Measurements from ENCODE around the gene RUSC2. TPM values are rescaled to one million over a fixed set of nuclear protein-coding genes. Genes with fewer than 3 reads are reported as not detected.

RUSC2 gene
- total RNA-seq, 1 experiment from 2014 or later, result 19.4 TPM

- POLR2A ChIA-PET (ENCODE audit: low non-redundant PET), result no interaction called here
- DNase-seq (ENCODE audit: low spot score), result no peak
- Histone ChIP-seq H3K4me3 (ENCODE audit: low read depth, low read length, poor library complexity, severe bottlenecking) (no peak overlapping the region), H3K4me1 (ENCODE audit: insufficient read depth, low read length, poor library complexity, severe bottlenecking) (peaks cover 5% of the 10 kb centered on the region), H3K9me3 (ENCODE audit: low read depth, low read length, poor library complexity, severe bottlenecking) (no peaks in the 10 kb centered on the region), H3K27ac (ENCODE audit: low read depth, low read length, poor library complexity, severe bottlenecking) (no peak overlapping the region), H3K27me3 (replicated peaks; ENCODE audit: insufficient read depth, low read depth, low read length, poor library complexity) (no peaks in the 10 kb centered on the region), H3K36me3 (ENCODE audit: insufficient read depth, low read length, poor library complexity, severe bottlenecking) (no peaks in the 10 kb centered on the region)
- intact Hi-C loops (cut with micrococcal nuclease; ENCODE audit: unreplicated experiment), result no loop called here
- CTCF ChIA-PET, result no interaction called here
- TF ChIP-seq EZH2 (IDR thresholded peaks at IDR 0.05; ENCODE audit: borderline replicate concordance, low read depth, low read length, poor library complexity, severe bottlenecking) (no peak), CTCF (conservative IDR thresholded peaks at IDR 0.05; ENCODE audit: low read depth, low read length) (no peak)
- BruUV-seq (replicated peaks), result no TSS peak
Measured at GRCh38 chr9:35482071-35482470, 7.8 kb upstream of the RUSC2 start.

- peaks cover 11% of the 10 kb centered on the region for H3K4me1 ChIP-seq (ENCODE audit: insufficient read depth, low read length, poor library complexity, severe bottlenecking)
- intact Hi-C loops (cut with micrococcal nuclease; ENCODE audit: unreplicated experiment), result no loop called here
- CTCF ChIA-PET, result no interaction called here
- no peaks in the 10 kb centered on the region for H3K27me3 ChIP-seq (replicated peaks; ENCODE audit: insufficient read depth, low read depth, low read length, poor library complexity)
- no peak overlapping the region for H3K4me3 ChIP-seq (ENCODE audit: low read depth, low read length, poor library complexity, severe bottlenecking)
- no peak for DNase-seq (ENCODE audit: low spot score)
- POLR2A ChIA-PET (ENCODE audit: low non-redundant PET), result no interaction called here
- H3K27ac ChIP-seq (ENCODE audit: low read depth, low read length, poor library complexity, severe bottlenecking), result no peak overlapping the region
- TF ChIP-seq CTCF (conservative IDR thresholded peaks at IDR 0.05; ENCODE audit: low read depth, low read length) (no peak), EZH2 (IDR thresholded peaks at IDR 0.05; ENCODE audit: borderline replicate concordance, low read depth, low read length, poor library complexity, severe bottlenecking) (no peak)
- H3K9me3 ChIP-seq (ENCODE audit: low read depth, low read length, poor library complexity, severe bottlenecking), result no peaks in the 10 kb centered on the region
- no peaks in the 10 kb centered on the region for H3K36me3 ChIP-seq (ENCODE audit: insufficient read depth, low read length, poor library complexity, severe bottlenecking)
- no TSS peak for BruUV-seq (replicated peaks)
Measured at GRCh38 chr9:35484406-35484805, 5.5 kb upstream of the RUSC2 start.

GRCh38 chr9:35487081-35487480 is 2.8 kb upstream of the RUSC2 start:
- Histone ChIP-seq H3K36me3 (ENCODE audit: insufficient read depth, low read length, poor library complexity, severe bottlenecking) (no peaks in the 10 kb centered on the region), H3K4me3 (ENCODE audit: low read depth, low read length, poor library complexity, severe bottlenecking) (no peak overlapping the region), H3K4me1 (ENCODE audit: insufficient read depth, low read length, poor library complexity, severe bottlenecking) (peaks cover 27% of the 10 kb centered on the region), H3K27me3 (replicated peaks; ENCODE audit: insufficient read depth, low read depth, low read length, poor library complexity) (no peaks in the 10 kb centered on the region), H3K9me3 (ENCODE audit: low read depth, low read length, poor library complexity, severe bottlenecking) (no peaks in the 10 kb centered on the region), H3K27ac (ENCODE audit: low read depth, low read length, poor library complexity, severe bottlenecking) (no peak overlapping the region)
- no TSS peak for BruUV-seq (replicated peaks)
- ChIA-PET POLR2A (ENCODE audit: low non-redundant PET) (no interaction called here), CTCF (interaction anchor here (1.3 kb wide), 1 partner anchor 67 kb away, joined by 10 read pairs; no protein-coding TSS in a partner anchor)
- TF ChIP-seq CTCF (conservative IDR thresholded peaks at IDR 0.05; ENCODE audit: low read depth, low read length) (no peak), EZH2 (IDR thresholded peaks at IDR 0.05; ENCODE audit: borderline replicate concordance, low read depth, low read length, poor library complexity, severe bottlenecking) (no peak)
- DNase-seq (ENCODE audit: low spot score), result no peak
- intact Hi-C loops (cut with micrococcal nuclease; ENCODE audit: unreplicated experiment), result no loop called here
